ENCODE results near the gene RGN.
"Not testable (repeated sequence)": the region's sequence is repeated elsewhere in the genome, so short reads cannot be mapped to it uniquely, and the experiment has no call there.

Gene RGN

DNA sequence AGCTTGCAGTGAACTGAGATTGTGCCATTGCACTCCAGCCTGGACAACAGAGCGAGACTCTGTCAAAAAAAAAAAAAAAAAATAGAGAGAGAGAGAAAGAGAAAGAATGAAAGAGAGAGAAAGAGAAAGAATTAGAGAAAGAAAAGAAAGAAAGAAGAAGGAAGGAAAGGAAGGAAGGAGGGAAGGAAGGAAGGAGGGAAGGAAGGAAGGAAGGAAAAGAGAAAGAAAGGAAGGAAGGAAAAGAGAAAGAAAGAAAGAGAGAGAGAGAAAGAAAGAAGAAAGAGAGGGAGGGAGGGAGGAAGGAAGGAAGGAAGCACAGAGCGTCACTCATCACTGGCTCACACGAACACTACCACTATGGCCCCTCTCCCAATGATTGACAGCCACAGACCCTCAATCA, 46.2 kb downstream of the RGN start:
- not testable (repeated sequence) for DNase-seq

DNA sequence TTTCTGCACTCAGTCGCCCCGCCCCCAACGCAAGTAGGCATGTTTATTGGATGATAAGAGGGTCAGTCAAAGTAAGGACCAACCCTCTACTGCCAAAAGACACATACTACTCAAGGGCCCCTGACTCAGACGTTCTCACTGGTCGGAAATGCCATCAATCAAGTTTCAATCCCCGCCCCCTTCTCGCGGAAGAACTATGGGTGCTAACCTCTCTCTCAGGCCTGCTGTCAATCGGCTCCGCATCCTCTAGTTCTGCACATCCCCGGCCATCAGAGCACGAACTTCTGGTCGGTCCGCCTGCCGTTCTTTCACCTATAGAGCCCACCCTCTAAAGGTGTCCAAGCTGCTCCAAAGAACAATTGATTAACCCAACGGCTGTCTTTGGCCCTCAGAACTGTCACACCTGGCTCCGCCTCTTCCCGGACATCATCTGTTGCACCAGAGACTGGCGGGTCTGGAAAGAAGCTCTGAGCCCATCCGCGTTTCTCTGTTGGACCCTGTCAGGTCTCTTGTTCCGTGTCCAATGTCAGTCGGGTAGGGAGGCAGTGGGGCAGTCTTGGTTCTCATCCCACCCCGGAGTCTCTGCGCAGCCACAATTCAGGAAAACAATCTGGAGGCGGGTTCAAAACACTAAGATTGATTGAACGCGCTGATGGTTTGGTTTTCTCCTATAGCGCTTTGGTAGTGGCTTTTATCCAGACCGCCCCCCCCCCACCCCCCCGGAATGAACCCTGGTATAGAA, 51.1 kb downstream of the RGN start:
- DNase-seq, result peak; percentile 93

- no peak for DNase-seq
These were observed 51.7 kb downstream of the RGN start for GRCh38 chrX:47129899-47130358.

GRCh38 chrX:47133493-47133892, 55.2 kb downstream of the RGN start:
- DNase-seq, result no peak

GRCh38 chrX:47135650-47136049, 57.4 kb downstream of the RGN start:
- not testable (repeated sequence) for DNase-seq

- no peak for DNase-seq
These were observed 59.9 kb downstream of the RGN start for GRCh38 chrX:47138171-47138570.

Measured in activated CD4-positive, alpha-beta T cell treated with anti-CD3 and anti-CD28 coated beads, Interleukin-2, amount 50 U/mL, for 16 hours (primary cell).